ENCODE data around the gene SEPHS1. TPM values are rescaled to one million over a fixed set of nuclear protein-coding genes. Genes with fewer than 3 reads are reported as not detected.

Gene SEPHS1
- 10 to 100 TPM; 24.3 to 34.9 (median 32.0) TPM for total RNA-seq

GRCh38 chr10:13348216-13349017, at the start of gene SEPHS1:
Gene SEPHS1, minus strand, starts transcription at chr10:13348293. Its CDS starts 3,343 bp downstream, at chr10:13344950.
- peak; percentile 75 to 86 (median 85) for DNase-seq
- peak within 1 kb of the TSS; percentile 50 to 96 (median 89) for H3K4me3 ChIP-seq
- H3K27me3 ChIP-seq: no peaks in the 10 kb centered on the region
- H3K27ac ChIP-seq: peak within 1 kb of the TSS; percentile 94 to 98 (median 97)
- H3K36me3 ChIP-seq: no peaks in the 10 kb centered on the region
- peaks cover 0 to 20% (median 3%) of the 10 kb centered on the region in 4 donors for H3K4me1 ChIP-seq
- no peaks in the 10 kb centered on the region for H3K9me3 ChIP-seq
- peak in 1 of 2 donors; percentile 9 for TF ChIP-seq POLR2A (IDR thresholded peaks at IDR 0.05)
- TF ChIP-seq CTCF (IDR thresholded peaks at IDR 0.05): peak in 1 of 6 experiments; percentile 11

GRCh38 chr10:13397052-13397451, 49.0 kb upstream of the SEPHS1 start:
- TF ChIP-seq POLR2A (IDR thresholded peaks at IDR 0.05) (no peak), CTCF (IDR thresholded peaks at IDR 0.05) (no peak)
- Histone ChIP-seq H3K4me3 (no peak overlapping the region), H3K27me3 (no peaks in the 10 kb centered on the region), H3K36me3 (no peaks in the 10 kb centered on the region), H3K9me3 (no peaks in the 10 kb centered on the region), H3K4me1 (no peaks in the 10 kb centered on the region), H3K27ac (no peak overlapping the region)
- DNase-seq: no peak

GRCh38 chr10:13396369-13396768, 48.3 kb upstream of the SEPHS1 start:
- TF ChIP-seq POLR2A (IDR thresholded peaks at IDR 0.05): no peak
- no peak for TF ChIP-seq CTCF (IDR thresholded peaks at IDR 0.05)
- Histone ChIP-seq H3K36me3 (no peaks in the 10 kb centered on the region), H3K4me1 (no peaks in the 10 kb centered on the region), H3K27me3 (no peaks in the 10 kb centered on the region), H3K27ac (no peak overlapping the region), H3K4me3 (no peak overlapping the region), H3K9me3 (no peaks in the 10 kb centered on the region)
- no peak for DNase-seq

- Histone ChIP-seq H3K27me3 (no peaks in the 10 kb centered on the region), H3K9me3 (no peaks in the 10 kb centered on the region), H3K4me3 (no peak overlapping the region), H3K4me1 (no peaks in the 10 kb centered on the region), H3K36me3 (no peaks in the 10 kb centered on the region), H3K27ac (no peak overlapping the region)
- DNase-seq: no peak
- no peak for TF ChIP-seq POLR2A (IDR thresholded peaks at IDR 0.05)
- no peak for TF ChIP-seq CTCF (IDR thresholded peaks at IDR 0.05)
These were observed 47.4 kb upstream of the SEPHS1 start for GRCh38 chr10:13395540-13395939.

- H3K4me1 ChIP-seq: no peaks in the 10 kb centered on the region
- no peak overlapping the region for H3K4me3 ChIP-seq
- no peaks in the 10 kb centered on the region for H3K36me3 ChIP-seq
- H3K27me3 ChIP-seq: no peaks in the 10 kb centered on the region
- no peak for TF ChIP-seq POLR2A (IDR thresholded peaks at IDR 0.05)
- TF ChIP-seq CTCF (IDR thresholded peaks at IDR 0.05): no peak
- no peak for DNase-seq
- no peak overlapping the region for H3K27ac ChIP-seq
- H3K9me3 ChIP-seq: no peaks in the 10 kb centered on the region
These were observed 45.5 kb upstream of the SEPHS1 start for GRCh38 chr10:13393640-13394039.

Measured in Peyer's patch (tissue), 4 donors.